TTC549 (cell line): ENCODE results near the gene TMEM223.
"Not testable (repeated sequence)": the region's sequence is repeated elsewhere in the genome, so short reads cannot be mapped to it uniquely, and the experiment has no call there.

Experiments
- FAIRE-seq: peaks from 2 replicates; lab custom pipeline; 2012; peaks lifted over from hg19 to GRCh38; lab: Jason Lieb, UNC

TMEM223 gene

GRCh38 chr11:62799486-62799885 lies 7.7 kb upstream of the TMEM223 start:
- FAIRE-seq = no peak

GRCh38 chr11:62796281-62796680 lies 4.5 kb upstream of the TMEM223 start:
- FAIRE-seq = no peak

GRCh38 chr11:62794201-62794775 lies 2.5 kb upstream of the TMEM223 start:
- FAIRE-seq = no peak

GRCh38 chr11:62792202-62792575 lies 383 bp upstream of the TMEM223 start:
- FAIRE-seq = no peak

GRCh38 chr11:62789576-62789975 lies 2.2 kb downstream of the TMEM223 start:
- FAIRE-seq = no peak

- FAIRE-seq = no peak
Observed at GRCh38 chr11:62788991-62789390, 2.8 kb downstream of the TMEM223 start.

- FAIRE-seq = no peak
Observed at GRCh38 chr11:62787005-62787759, 4.6 kb downstream of the TMEM223 start, which contains the start of gene TMEM179B. TMEM179B (plus strand) TSS chr11:62787402; CDS start chr11:62787432, 30 bp downstream.

- FAIRE-seq = no peak
Observed at GRCh38 chr11:62786318-62787004, 5.3 kb downstream of the TMEM223 start.

- no peak for FAIRE-seq
Observed at GRCh38 chr11:62782753-62783152, 9.1 kb downstream of the TMEM223 start.

GRCh38 chr11:62778441-62778840 lies 13.4 kb downstream of the TMEM223 start:
- no peak for FAIRE-seq

- no peak for FAIRE-seq
Observed at GRCh38 chr11:62777389-62777788, 14.4 kb downstream of the TMEM223 start.

GRCh38 chr11:62775646-62776045 lies 16.2 kb downstream of the TMEM223 start:
- no peak for FAIRE-seq

GRCh38 chr11:62774407-62774806 lies 17.4 kb downstream of the TMEM223 start:
- no peak for FAIRE-seq

- FAIRE-seq = no peak
Observed at GRCh38 chr11:62771144-62772021, 20.4 kb downstream of the TMEM223 start, which contains the start of gene TAF6L. TAF6L (plus strand) TSS chr11:62771396; CDS start chr11:62775784, 4,388 bp downstream.

GRCh38 chr11:62770778-62771143 lies 21.0 kb downstream of the TMEM223 start:
- FAIRE-seq = no peak

GRCh38 chr11:62760867-62761227 lies 31.0 kb downstream of the TMEM223 start:
- not testable (repeated sequence) for FAIRE-seq

- FAIRE-seq = no peak
Observed at GRCh38 chr11:62757846-62758788, 33.7 kb downstream of the TMEM223 start.

GRCh38 chr11:62755086-62755615 lies 36.7 kb downstream of the TMEM223 start:
- FAIRE-seq = no peak

- peak; percentile 92 for FAIRE-seq
Observed at GRCh38 chr11:62753736-62754603, 37.8 kb downstream of the TMEM223 start, which contains the start of gene ZBTB3. ZBTB3 (minus strand) TSS chr11:62754160; CDS start chr11:62753664, 496 bp downstream.
